ENCODE data around the gene GLCCI1.
"Not testable (repeated sequence)": the region's sequence is repeated elsewhere in the genome, so short reads cannot be mapped to it uniquely, and the experiment has no call there.

Gene GLCCI1

DNA sequence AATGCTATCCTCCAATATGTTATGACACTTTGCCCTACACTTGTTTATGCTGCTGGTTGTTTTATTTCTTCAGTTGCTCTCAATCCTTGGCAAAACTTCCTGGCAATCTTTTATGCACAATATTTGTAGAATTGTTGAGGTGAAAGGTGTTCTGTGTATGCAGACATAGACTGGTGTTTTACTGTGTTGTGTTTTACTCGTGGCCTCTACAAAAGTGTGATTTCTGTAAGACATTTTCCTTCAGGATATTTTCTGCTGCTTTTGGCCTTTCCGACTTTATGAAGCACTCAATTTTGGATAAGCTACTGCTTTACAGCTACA lies 21.8 kb downstream of the GLCCI1 start:
- no peak for DNase-seq

DNA sequence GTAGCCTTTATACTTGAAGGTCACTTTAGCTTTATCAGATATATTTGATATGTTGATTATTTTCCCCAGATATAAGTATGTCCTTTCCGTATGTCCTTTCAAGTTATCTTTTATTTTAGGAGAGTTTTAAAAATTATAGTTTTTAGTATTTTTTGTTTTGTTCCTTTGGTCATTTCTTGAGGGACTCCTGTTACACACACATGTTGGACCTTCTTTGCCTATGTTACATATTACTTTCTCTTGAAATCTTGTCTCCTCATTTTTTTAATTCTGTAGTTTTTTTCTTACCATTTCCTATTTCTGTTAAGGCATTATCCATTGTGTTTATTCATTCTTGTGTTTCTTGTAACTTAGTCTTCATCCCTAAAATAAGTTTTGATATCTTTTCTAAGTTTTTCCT lies 23.9 kb downstream of the GLCCI1 start:
- no peak for DNase-seq

DNA sequence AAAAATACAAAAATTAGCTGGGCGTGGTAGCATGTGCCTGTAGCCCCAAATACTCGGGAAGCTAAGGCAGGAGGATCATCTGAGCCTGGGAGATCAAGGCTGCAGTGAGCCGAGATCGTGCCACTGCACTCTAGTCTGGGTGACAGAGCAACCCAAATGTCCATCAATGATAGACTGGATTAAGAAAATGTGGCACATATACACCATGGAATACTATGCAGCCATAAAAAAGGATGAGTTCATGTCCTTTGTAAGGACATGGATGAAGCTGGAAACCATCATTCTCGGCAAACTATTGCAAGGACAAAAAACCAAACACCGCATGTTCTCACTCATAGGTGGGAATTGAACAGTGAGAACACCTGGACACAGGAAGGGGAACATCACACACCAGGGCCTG lies 26.8 kb downstream of the GLCCI1 start:
- DNase-seq: not testable (repeated sequence)

DNA sequence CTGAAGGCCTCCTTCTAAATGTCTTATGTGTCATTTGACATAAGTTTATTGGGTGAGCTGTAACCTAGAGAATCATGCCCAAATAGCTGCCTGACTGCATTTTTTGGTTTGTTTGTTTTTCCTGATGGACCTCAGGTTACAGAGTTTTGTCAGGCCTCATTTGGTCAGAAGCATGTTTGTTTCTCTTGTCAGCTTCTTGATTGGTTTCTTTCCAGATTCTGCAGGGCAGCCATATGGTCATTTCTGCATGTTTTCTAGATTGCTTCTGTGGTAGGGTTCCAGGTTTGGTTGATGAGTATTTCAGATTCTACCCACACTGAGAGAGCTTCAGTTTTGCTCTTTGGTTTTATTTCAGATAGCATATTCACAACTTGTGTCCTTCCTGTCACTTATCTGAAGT lies 28.0 kb downstream of the GLCCI1 start:
- no peak for DNase-seq

DNA sequence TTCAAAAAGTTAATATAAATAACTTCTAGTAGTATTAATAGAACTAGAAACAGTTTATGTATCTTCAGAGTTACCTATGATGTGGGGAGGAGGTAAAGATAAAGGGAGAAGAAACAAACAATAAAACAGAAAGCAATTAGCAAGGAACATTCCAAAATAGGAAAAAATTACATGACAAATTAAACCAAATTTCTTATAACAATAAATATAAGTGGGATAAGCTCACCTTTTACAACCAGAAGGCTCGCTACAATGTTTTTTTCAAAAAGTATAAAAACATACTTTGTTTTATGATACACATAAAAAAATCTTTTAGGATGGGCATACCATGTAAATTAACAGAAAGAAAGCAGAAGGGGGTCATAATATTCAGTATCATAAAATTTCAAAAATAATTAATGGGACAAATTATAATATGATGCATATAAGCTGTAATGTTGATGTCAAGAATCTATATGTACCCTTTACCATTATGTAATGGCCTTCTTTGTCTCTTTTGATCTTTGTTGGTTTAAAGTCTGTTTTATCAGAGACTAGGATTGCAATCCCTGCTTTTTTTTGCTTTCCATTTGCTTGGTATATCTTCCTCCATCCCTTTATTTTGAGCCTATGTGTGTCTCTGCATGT lies 31.8 kb downstream of the GLCCI1 start:
- no peak for DNase-seq

DNA sequence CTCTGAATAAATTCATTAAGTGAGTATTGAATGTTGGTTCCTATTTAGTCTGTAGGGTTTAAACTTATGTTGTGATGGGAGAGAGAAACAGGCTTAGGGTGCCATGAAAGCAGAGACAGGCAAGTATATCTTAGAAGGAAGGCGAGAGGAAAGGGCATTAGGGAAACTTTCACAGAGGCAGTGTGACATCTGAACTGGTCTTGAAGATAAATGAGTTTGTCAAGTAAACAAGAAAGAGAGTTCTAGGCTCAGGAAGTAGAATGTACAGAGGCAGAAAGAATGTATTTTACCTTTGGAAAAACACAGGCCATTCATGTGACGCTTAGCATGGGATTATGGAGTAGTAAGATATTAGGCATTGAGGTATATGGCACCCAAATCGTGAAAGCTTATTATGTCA lies 34.5 kb downstream of the GLCCI1 start:
- no peak for DNase-seq

DNA sequence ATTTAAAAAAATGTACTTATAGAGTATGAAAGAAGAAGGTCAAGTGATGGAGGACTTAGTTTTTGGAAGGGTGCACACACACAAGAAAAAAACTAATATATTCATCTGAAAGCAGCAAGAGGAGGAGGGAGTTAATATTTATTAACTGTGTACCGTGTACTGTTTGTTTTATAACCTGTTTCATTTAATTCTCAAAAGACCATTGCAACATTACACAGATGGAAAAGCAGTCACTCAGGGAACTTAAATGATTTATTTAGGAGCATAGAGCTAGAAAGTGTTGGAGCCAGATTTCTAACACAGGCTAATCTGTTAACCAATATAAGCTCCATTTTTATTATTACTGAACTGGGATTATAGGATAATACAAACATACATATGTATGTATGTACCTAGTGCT lies 36.7 kb downstream of the GLCCI1 start:
- no peak for DNase-seq

DNA sequence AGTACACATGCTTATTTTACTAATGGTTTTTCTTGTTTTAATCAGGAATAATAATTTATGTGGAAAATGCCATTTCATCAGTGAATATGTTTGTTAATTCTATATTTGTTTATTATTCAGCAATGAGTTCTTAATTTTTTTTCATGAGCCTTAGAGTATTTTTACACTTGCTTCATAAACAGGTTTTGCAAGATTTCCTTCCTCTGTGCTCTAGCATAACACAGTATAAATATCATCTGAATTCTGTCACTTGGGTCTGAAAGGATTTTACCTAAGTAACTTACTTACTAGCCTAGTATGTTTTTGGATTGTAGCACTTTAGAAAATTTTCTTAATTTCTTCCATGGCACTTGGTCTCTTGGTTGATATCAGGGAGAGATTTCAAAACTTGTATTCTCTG lies 45.8 kb downstream of the GLCCI1 start:
- DNase-seq: no peak

DNA sequence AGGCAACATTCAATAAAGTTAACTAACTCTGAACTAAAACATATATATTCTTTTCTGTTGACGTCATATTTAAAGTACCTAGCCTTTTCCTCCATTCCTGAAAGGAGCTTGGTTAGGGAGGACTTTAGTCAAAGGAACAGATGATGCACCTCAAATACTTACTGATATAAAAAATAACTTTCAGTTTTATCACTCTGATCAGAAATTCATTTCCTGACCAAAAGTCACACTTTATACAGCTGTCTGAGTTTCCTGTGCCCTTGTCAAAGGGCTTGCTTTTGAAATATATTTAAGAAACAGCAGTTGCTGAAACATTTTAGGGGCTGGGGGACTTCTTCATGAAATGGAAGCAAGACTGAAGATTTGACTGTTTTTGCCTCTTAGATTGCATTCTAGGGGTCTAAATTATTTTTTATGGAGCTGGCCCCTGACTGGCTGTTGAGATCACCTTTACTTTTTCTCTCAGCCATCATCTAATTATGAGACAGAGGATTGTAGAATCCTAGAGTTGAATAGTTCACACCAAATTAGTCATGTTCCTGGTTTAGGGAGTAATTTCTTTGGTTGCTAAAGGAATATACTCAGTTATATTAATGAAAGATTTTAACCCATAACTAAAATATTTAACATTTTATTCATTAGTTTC lies 46.6 kb downstream of the GLCCI1 start:
- no peak for DNase-seq

DNA sequence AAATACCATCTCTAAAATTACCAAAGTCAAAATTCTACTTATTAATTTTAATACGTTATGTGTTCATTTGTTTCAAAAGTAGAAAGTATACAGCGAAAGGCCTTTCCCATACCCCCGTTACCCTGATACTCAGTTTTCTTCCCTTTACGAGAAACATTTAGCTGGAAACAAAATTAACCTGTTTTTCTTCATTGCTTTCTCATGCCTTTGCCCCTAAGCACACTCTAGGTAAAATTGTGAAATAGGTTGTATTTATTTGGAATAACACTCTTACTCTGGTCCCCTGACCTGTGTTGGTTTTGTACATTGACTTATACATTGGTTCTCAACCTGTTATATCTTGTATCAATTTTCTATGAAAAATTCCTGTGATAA lies 47.1 kb downstream of the GLCCI1 start:
- no peak for DNase-seq

DNA sequence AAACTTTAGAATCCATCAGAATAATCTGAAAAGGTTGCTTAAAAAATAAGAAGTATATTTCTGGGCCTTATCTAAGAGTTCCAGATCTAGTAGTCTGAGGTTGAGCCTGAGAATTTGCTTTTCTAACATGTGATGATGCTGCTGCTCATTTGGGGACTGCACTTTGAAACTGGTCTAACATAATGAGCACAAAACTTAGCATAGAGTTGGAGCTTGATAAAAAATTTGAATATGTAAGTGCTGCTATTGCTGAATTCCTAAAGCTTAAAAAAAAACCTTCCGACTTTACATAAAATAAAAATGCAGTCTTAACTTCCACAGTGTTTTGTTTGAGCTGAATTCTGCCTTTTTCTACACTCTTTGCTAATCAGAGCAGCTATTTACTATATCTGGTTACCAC lies 48.8 kb downstream of the GLCCI1 start:
- DNase-seq: no peak

DNA sequence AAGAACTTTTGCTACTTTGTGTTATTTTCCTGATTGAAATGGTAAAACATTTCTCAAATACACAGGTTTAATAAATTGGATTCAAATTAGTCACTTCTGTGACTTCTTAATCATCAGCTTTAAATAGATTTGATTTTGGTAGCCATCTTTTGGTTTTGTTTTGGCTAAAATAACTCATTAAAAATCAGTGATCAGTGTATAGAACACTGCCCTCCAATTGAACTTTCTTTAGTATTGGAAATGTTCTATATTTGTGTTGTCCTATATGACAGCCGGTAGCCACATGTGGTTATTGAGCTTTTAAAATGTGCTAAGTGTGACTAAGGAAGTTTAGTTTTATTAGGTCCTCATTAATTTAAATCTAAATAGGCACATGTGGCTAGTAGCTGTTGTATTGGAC lies 50.4 kb downstream of the GLCCI1 start:
- no peak for DNase-seq

DNA sequence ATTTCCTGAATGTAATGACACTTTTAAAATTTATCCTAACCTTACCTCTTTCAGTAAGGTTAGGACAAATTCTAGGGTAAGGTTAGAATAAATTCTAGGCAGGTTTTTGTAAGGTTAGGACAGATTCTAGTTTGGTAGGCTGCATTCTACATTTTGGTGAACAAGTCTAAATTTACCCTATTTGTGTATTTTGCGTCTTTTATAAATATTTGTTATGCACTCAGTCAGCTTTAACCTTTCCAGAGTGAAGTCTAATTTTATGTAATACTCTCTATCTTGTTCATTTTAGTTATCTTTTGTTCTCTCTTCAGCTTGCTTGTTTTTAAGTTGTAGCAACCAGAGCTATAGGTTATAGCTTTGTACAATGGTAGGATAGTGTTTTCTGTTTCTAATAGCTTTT lies 54.0 kb downstream of the GLCCI1 start:
- DNase-seq: no peak

DNA sequence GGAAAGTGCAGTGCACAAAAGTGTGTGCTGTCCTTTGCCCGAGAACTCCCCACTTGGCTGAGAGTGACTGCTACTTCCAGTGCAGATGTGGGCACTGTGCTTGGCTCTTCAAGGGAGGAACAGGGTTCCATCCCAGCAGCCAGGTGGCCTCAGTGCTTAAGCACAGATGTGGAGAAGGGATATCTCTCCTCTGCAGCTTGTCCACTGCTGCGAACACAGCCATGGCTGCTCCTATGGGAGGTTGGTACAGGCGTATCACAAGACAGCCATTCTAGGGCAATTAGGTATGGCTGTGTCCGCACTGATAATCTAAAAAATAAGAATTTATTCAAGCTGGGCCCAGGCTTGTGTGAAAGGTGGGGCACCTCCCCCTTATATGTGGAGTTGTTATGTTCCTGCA lies 66.6 kb downstream of the GLCCI1 start:
- no peak for DNase-seq

DNA sequence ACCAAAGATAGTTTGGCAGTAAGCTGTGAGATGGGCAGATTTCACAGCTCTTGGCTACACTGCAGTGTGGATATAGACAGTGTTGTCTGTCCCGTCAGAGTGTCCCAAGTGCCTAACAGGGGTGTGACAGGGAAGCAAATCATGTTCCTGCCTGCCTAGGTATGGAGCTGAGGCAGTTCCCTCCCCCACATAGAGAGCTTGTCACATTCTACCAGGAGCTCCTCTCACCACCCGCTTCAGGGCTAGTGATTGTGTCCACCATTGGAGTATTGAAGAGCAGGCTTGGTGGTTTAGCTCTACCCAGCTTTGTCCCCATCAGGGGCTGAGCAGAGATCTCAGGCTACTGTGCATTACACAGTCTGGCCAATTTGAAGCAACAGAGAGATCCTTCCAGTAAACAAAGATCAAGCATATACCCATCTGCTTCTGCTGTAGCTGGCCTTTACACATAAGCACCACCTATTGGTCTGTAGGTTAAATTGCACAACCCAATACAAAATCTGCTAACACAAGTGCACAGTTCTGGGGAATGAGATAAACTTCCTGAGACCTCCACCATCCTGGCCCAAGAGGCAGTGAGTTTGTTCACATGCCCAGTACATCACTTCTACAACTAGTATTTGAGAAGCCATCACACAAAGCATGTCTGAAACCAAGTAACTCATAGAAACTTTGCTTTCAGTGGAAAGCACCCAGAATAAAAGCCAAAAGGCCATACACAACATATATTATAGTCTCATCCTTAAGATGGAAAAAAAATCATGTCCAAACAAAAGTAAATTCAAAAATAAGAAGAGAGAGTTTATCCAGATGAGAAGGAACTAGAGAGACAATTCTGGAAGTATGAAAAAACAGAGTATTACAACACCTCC lies 67.3 kb downstream of the GLCCI1 start:
- peak in 1 of 3 donors; percentile 11 for DNase-seq

DNA sequence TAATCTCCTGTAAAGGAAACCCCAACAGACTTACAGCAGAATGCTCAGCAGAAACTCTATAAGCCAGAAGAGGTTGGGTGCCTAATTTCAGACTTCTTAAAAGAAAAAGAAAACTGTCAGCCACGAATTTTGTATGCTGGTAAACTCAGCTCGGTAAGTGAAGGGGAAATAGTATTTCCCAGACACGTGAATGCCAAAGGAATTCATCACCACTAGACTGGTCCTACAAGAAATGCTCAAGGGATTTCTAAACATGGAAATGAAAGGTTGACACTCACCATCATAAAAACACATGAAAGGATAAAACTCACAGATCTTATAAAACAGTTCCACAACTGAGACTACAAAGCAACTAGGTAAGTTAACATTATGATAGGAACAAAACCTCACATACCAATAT lies 68.6 kb downstream of the GLCCI1 start:
- DNase-seq: no peak

DNA sequence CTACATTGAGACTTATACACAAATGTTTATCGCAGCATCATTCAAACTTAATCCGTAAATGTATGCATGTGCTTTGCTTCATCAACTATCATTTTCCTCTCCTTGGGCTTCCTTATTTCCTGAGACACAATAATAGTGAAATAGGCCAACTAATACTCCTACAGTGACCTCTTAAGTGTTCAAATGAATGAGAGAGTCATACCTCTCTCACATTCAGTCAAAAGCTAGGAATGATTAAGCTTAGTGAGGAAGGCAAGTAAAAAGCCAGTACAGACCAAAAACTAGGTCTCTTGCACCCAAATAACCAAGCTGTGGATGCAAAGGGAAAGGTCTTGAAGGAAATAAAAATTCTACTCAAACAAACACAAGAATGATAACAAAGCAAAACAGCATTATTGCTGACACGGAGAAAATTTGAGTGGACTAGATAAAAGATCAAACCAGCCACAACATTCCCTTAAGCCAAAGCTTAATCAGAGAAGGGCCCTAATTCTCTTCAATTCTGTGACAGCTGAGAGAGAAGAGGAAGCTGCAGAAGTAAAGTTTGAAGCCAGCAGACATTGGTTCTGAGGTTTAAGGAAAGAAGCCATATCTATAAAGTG lies 72.3 kb downstream of the GLCCI1 start:
- no peak for DNase-seq

DNA sequence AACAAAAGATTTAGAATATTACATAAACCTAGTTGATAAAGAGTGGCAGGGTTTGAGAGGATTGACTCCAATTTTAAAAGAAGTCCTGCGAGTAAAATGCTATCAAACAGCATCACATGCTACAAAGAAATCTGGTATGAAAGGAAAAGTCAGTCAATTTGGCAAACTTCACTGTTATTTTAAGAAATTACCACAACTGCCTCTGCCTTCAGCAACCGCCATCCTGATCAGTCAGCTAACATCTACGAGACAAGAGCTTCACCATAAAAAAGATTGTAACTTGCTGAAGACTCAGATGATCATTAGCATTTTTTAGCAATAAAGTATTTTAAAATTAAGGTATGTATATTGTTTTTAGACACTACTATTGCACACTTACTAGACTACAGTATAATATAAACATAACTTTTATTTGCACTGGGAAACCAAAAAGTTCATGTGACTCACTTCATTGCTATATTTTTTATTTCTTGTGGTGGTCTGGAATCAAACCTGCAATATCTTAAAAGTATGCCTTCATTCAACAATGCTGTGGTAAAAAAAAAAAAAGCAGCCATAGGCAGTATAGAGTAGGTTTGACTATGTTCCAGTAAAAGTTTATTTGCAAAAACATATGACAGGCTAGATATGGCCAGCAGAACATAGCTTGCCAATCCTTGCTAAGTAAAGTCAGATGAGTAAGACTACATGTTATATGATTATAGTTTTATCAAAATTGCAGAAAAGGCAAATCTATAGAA lies 74.4 kb downstream of the GLCCI1 start:
- DNase-seq: no peak

DNA sequence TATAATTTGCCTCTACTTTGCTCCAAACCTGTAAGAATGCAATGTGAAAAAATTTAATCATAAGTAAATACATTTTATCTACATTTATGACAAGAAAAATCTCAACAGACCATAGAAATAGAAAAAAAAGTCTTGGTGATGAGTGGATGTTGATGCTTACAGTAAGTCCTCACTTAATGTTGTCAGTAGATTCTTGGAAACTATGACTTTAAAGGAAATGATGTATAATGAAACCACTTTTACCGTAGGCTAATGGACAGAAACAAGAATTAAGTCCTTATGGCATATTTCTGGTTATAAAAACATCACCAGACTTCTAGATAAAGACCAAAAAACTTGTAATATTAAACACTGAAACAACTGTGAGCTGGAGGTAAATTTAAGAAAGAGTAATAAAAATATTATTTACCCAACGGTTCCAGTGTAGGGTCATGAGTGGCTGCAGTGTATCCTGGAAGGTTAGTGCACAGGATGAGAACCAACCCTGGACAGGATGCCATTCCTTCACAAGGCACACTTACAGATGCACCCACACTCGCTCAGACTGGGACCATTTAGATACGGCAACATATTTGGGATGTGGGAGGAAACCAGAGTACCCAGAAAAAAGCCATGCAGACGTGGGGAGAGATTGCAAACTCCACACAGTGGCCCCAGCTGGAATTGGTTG lies 76.3 kb downstream of the GLCCI1 start:
- DNase-seq: no peak

DNA sequence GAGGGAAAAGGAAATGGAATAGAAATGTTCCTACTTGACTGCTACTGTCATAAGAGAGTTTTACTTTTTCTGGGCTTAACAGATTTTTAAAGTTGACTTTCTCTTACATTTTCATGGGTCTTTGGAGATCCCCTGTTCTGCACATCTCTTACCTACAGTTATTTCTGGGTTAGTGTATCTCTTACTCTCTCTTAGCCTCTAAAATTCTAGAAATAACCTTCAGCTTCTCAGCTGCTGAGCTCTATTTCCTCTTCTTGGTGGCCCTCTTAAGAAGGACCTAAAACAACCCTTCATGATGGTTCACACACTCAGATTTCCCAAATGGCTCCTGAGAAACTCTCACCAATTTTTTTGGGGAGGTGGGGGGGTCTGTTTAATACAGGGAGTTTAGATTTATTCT lies 79.5 kb downstream of the GLCCI1 start:
- DNase-seq: not testable (repeated sequence)

DNA sequence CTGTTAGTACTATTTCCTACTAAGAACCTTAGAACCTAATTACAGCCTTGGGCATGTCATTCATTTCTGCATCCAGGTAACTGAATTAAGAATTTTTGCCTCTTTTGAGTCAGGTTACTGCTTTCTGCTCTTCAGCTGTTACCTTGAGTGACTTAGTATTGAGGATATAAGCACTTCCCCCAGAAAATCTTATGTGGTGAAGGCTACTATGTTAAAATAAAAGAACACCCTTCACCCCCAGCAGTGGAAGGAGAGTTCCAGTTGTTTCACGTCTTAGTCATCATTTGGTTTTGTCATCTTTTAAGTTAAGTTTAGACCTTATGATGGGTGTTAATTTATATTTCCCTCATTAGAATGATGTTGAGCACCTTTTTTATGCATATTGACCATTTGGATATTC lies 82.8 kb downstream of the GLCCI1 start:
- no peak for DNase-seq

DNA sequence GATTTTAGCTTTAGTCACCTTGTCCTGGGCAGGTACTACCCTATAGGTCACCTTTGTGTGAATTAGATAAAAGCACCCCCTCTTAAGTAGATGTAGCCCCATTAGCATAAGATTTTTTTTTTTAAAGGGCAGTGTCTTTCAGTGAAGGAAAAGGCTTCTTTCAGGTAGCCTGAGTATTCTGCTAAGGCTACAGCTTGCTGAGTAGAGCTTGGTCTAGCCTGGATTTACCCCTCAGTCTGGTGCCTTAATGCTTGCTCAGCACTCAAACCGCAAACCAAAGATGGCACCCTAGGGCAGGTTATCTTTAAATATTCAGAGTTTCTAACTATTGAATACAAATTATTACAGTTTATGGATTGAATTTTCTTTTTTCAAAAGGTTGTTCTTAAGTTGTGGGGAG lies 83.4 kb downstream of the GLCCI1 start:
- no peak for DNase-seq

DNA sequence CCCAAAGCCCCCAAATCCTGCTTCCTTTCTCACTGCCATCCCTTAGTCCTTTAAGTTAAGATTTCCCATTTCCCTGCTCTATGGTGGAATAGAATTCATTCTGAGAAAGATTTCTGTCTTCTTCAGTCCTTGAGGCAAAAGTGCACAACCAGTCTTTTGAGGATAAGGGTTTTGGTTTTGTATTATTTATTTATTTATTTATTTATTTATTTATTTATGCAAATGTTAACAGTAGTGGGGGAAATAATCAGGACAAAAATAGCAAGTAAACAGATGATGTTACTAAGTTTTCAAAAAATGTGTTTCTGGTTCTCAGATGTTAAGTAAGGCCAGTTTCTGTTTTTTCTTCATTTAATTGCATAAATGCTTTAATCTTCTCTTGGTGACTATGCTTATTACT lies 84.2 kb downstream of the GLCCI1 start:
- no peak for DNase-seq

Data from suppressor macrophage treated with lipopolysaccharide for 1 hour (primary cell).